Neural cell (in vitro differentiated cells): ENCODE results near the gene ASAP3.

Experiments used
- CTCF ChIP-seq: fragments of 450-650 bp; IDR thresholded peaks from 2 replicates; pipeline ENCODE4 v1.5.1; 2014; ENCODE audit warnings: antibody characterized with exemption, mild to moderate bottlenecking, moderate library complexity; ENCODE audit not compliant: poor library complexity, severe bottlenecking
- EZH2 ChIP-seq: fragments of 200-600, 300-800 bp; shearing (Covaris generic), sonication (generic); IDR thresholded peaks from 2 replicates; pipeline ENCODE4 v1.6.1; 2014; ENCODE audit warnings: antibody characterized with exemption, low read length, borderline replicate concordance, mild to moderate bottlenecking; ENCODE audit not compliant: insufficient read depth, poor library complexity, severe bottlenecking
- POLR2AphosphoS5 ChIP-seq: IDR thresholded peaks from 2 replicates; pipeline ENCODE4 v1.6.1; 2012

GRCh38 chr1:23423415-23424292 lies 60.3 kb downstream of the ASAP3 start:
- TF ChIP-seq POLR2AphosphoS5 (no peak), CTCF (no peak), EZH2 (no peak)
